GM12878 (cell line): ENCODE measurements around the gene C10orf71. TPM values are rescaled to one million over a fixed set of nuclear protein-coding genes. Genes with fewer than 3 reads are reported as not detected.

Experiments
- ATAC-seq: fragments of 200-7000 bp; cut with Tn5 transposase; 3 replicates; pipeline ENCODE4 v1.9.1; 2020; ENCODE audit warnings: mild to moderate bottlenecking, moderate library complexity
- BruUV-seq: library from RNA; stranded (reverse); fragments of 400-500 nt; replicated peaks from 2 replicates; lab custom pipeline; 2021; lab: Mats Ljungman, UMichigan
- CTCF ChIA-PET: fragments of 300-600 bp; sonication (Branson Sonifier 250); formaldehyde crosslinking; extraction: SDS; loops from one replicate; lab custom pipeline; 2021; ENCODE audit warnings: inconsistent platforms; lab: Yijun Ruan, JAX
- POLR2A ChIA-PET: fragments of 350-600 bp; formaldehyde crosslinking; extraction: SDS; loops from one replicate; lab custom pipeline; 2021; ENCODE audit warnings: inconsistent platforms; lab: Charles Lee
- RAD21 ChIA-PET: fragments of 300-600 bp; sonication (Branson Sonifier 250); formaldehyde crosslinking; loops from one replicate; lab custom pipeline; 2023; ENCODE audit warnings: antibody characterized with exemption; ENCODE audit not compliant: unreplicated experiment; lab: Charles Lee
- SMC1A ChIA-PET: fragments of 300-600 bp; sonication (Branson Sonifier 250); formaldehyde crosslinking; loops from one replicate; lab custom pipeline; 2023; ENCODE audit not compliant: unreplicated experiment, uncharacterized antibody; lab: Charles Lee
- DNase-seq: peaks from one replicate; pipeline ENCODE4 v3.0.0-alpha.2; 2011; ENCODE audit warnings: low read depth, low spot score
- FAIRE-seq: peaks from 3 replicates; lab custom pipeline; 2011; peaks lifted over from hg19 to GRCh38; lab: Jason Lieb, UNC
- H2AFZ ChIP-seq: 2 replicates; pipeline ENCODE4 v1.6.0; 2011; ENCODE audit warnings: low read depth, low read length, control low read depth; ENCODE audit not compliant: control insufficient read depth
- H3K27ac ChIP-seq: 2 replicates; pipeline ENCODE4 v1.5.1; 2011; ENCODE audit warnings: control low read depth; ENCODE audit not compliant: control insufficient read depth, insufficient read depth
- H3K27me3 ChIP-seq, 2 experiments: replicated peaks in 1 of 2; 2 replicates each; pipeline versions ENCODE4 v1.6.0 to v1.6.1; 2011; ENCODE audit warnings: low read length in 1 of 2; ENCODE audit not compliant: control insufficient read depth in 2 of 2, insufficient read depth in 2 of 2
- H3K36me3 ChIP-seq, 2 experiments: 2 replicates each; pipeline ENCODE4 v1.5.1; 2011; ENCODE audit warnings: low read length in 1 of 2; ENCODE audit not compliant: control insufficient read depth in 2 of 2, insufficient read depth in 2 of 2
- H3K4me1 ChIP-seq: 2 replicates; pipeline ENCODE4 v1.6.1; 2011; ENCODE audit warnings: mild to moderate bottlenecking, low read length, moderate library complexity, mixed read lengths; ENCODE audit not compliant: control insufficient read depth, insufficient read depth
- H3K4me2 ChIP-seq: 2 replicates; pipeline ENCODE4 v1.6.0; 2011; ENCODE audit warnings: control low read depth; ENCODE audit not compliant: control insufficient read depth, insufficient read depth
- H3K4me3 ChIP-seq: fragments of 200-600 bp; sonication (generic); 2 replicates; pipeline ENCODE4 v1.5.1; 2016
- H3K79me2 ChIP-seq: 2 replicates; pipeline ENCODE4 v1.6.0; 2011; ENCODE audit warnings: low read length; ENCODE audit not compliant: control insufficient read depth, insufficient read depth
- H3K9ac ChIP-seq: 2 replicates; pipeline ENCODE4 v1.8.0; 2011; ENCODE audit warnings: low read length, control low read depth, mixed read lengths; ENCODE audit not compliant: control insufficient read depth, insufficient read depth
- H3K9me3 ChIP-seq: replicated peaks from 3 replicates; pipeline ENCODE4 v1.5.1; 2011; ENCODE audit warnings: mild to moderate bottlenecking, low read length; ENCODE audit not compliant: control insufficient read depth, insufficient read depth
- H4K20me1 ChIP-seq: 2 replicates; pipeline ENCODE4 v1.6.0; 2011; ENCODE audit not compliant: control insufficient read depth, insufficient read depth
- ATF7 ChIP-seq: fragments of 450-650 bp; IDR thresholded peaks from 2 replicates; pipeline ENCODE4 v1.6.1; 2016; ENCODE audit warnings: low read depth, mild to moderate bottlenecking
- BRCA1 ChIP-seq: IDR thresholded peaks from 2 replicates; pipeline ENCODE4 v1.6.1; 2011; ENCODE audit warnings: low read depth, low read length, improper control_type of control experiment
- EED ChIP-seq: sonication (generic); IDR thresholded peaks from 2 replicates; pipeline ENCODE4 v1.6.1; 2016; ENCODE audit warnings: antibody characterized with exemption, low read depth
- GATAD2B ChIP-seq: fragments of 450-650 bp; conservative IDR thresholded peaks from 2 replicates; pipeline ENCODE4 v1.6.1; 2017; ENCODE audit warnings: low read depth, mild to moderate bottlenecking, moderate library complexity
- KDM1A ChIP-seq: fragments of 200-600 bp; sonication (generic); IDR thresholded peaks from 2 replicates; pipeline ENCODE4 v1.6.1; 2016; ENCODE audit warnings: borderline replicate concordance
- KLF5 ChIP-seq: fragments of 450-650 bp; IDR thresholded peaks from 2 replicates; pipeline ENCODE4 v1.6.1; 2014; ENCODE audit warnings: mild to moderate bottlenecking; ENCODE audit not compliant: partially characterized antibody
- MLLT1 ChIP-seq: fragments of 450-650 bp; IDR thresholded peaks from 2 replicates; pipeline ENCODE4 v1.6.1; 2016; ENCODE audit warnings: mild to moderate bottlenecking
- PAX5 ChIP-seq: IDR thresholded peaks from 2 replicates; pipeline ENCODE4 v1.6.1; 2011; ENCODE audit warnings: low read depth, low read length, borderline replicate concordance
- PML ChIP-seq: IDR thresholded peaks from 2 replicates; pipeline ENCODE4 v1.6.1; 2012; ENCODE audit warnings: low read length, inconsistent platforms
- RAD51 ChIP-seq: fragments of 450-650 bp; IDR thresholded peaks from 2 replicates; pipeline ENCODE4 v1.6.1; 2016; ENCODE audit warnings: moderate library complexity, mild to moderate bottlenecking, inconsistent platforms
- RB1 ChIP-seq: fragments of 450-650 bp; formaldehyde crosslinking; IDR thresholded peaks from 2 replicates; pipeline ENCODE4 v1.6.1; 2017; ENCODE audit warnings: mild to moderate bottlenecking, borderline replicate concordance
- SREBF2 ChIP-seq: IDR thresholded peaks from 2 replicates; pipeline ENCODE4 v1.6.1; 2012; ENCODE audit warnings: mild to moderate bottlenecking, low read length
- STAT3 ChIP-seq: IDR thresholded peaks from 2 replicates; pipeline ENCODE4 v1.6.1; 2011; ENCODE audit warnings: low read depth, low read length, improper control_type of control experiment
- WGBS: methylation state at CpG from one replicate; pipeline ENCODE4 v1.1.6; 2016; ENCODE audit warnings: low lambda C conversion rate; ENCODE audit not compliant: insufficient replicate concordance, insufficient coverage; ENCODE audit errors: missing lambda C conversion rate; 5-methylcytosine and 5-hydroxymethylcytosine counted together
- in situ Hi-C: fragments of 300-500 bp; cut with MboI; formaldehyde crosslinking; loops from 9 replicates; pipeline ENCODE4 v1.14.3; 2018; ENCODE audit warnings: mixed read lengths
- intact Hi-C: fragments of 100-400 bp; cut with micrococcal nuclease; formaldehyde crosslinking; loops from one replicate; pipeline ENCODE4 v1.14.2; 2022; ENCODE audit not compliant: unreplicated experiment
- polyA plus RNA-seq, 11 experiments: library from polyadenylated mRNA; depleted of rRNA in 4 of 11; unstranded in 6 of 11; stranded (reverse) in 5 of 11; fragments of >200 nt; fragmentation: Nextera tagmentation in 4 of 11; fragmentation: Illumina TruSeq in 1 of 11; extraction: Ambion mirVana in 4 of 11; extraction: Trizol in 1 of 11; gene quantifications; 1 replicate in 1 of 11; 2 replicates in 10 of 11; pipeline versions ENCODE4 v1.2.1 to v1.2.3, GENCODE V29; 2011 to 2016; ENCODE audit warnings: inconsistent platforms in 2 of 11, missing spikeins in 2 of 11, low read depth in 1 of 11
- total RNA-seq, 4 experiments: library from RNA; depleted of rRNA in 3 of 4; stranded (reverse); fragments of >200 nt in 3 of 4; fragmentation: Illumina TruSeq in 1 of 4; extraction: Trizol in 1 of 4; gene quantifications; 2 replicates each; pipeline versions ENCODE4 v1.2.1 to v1.2.3, GENCODE V29; 2013 to 2021

Gene C10orf71
- total and polyA plus RNA-seq, 10 of the 15 experiments (the other 5 are each of a cell fraction or from before 2014, with no cell fraction given) = not detected

- H4K20me1 ChIP-seq = no peaks in the 10 kb centered on the region
- TF ChIP-seq BRCA1 (no peak), PML (no peak), EED (no peak), SREBF2 (no peak), KLF5 (no peak), MLLT1 (no peak), STAT3 (no peak), GATAD2B (no peak), RB1 (no peak), RAD51 (no peak), PAX5 (no peak), ATF7 (no peak), KDM1A (no peak)
- no peaks in the 10 kb centered on the region for H3K9me3 ChIP-seq
- no peaks in the 10 kb centered on the region for H3K79me2 ChIP-seq
- ChIA-PET SMC1A (no interaction called here), RAD21 (no interaction called here), CTCF (interaction anchor here (0.6 kb wide), 1 partner anchor 159 kb away, joined by 3 read pairs; no protein-coding TSS in a partner anchor), POLR2A (no interaction called here)
- DNase-seq = no peak
- no peak overlapping the region for H3K27ac ChIP-seq
- WGBS = 60% methylated on average over 4 of the region's 4 CpGs
- H3K9ac ChIP-seq = no peak overlapping the region
- H3K4me2 ChIP-seq = no peak overlapping the region
- peaks cover 0 to 5% of the 10 kb centered on the region in 2 experiments; a peak in 2 of 4 replicates for H3K27me3 ChIP-seq
- H3K4me3 ChIP-seq = no peak overlapping the region
- BruUV-seq = no TSS peak
- ATAC-seq = no peak
- H3K36me3 ChIP-seq = no peaks in the 10 kb centered on the region
- H2AFZ ChIP-seq = no peak overlapping the region
- intact Hi-C loops (no loop called here), in situ Hi-C loops (no loop called here)
- FAIRE-seq = no peak
- no peaks in the 10 kb centered on the region for H3K4me1 ChIP-seq
These were observed 12.3 kb upstream of the C10orf71 start for GRCh38 chr10:49286686-49287085.
